ENCODE measurements around the gene STXBP1. TPM values are rescaled to one million over a fixed set of nuclear protein-coding genes. Genes with fewer than 3 reads are reported as not detected.

Gene STXBP1
- total and polyA plus RNA-seq, 9 of the 15 experiments (the other 6 are each of a cell fraction or from before 2014, with no cell fraction given) = 4.6 to 35.1 (median 9.7) TPM

DNA sequence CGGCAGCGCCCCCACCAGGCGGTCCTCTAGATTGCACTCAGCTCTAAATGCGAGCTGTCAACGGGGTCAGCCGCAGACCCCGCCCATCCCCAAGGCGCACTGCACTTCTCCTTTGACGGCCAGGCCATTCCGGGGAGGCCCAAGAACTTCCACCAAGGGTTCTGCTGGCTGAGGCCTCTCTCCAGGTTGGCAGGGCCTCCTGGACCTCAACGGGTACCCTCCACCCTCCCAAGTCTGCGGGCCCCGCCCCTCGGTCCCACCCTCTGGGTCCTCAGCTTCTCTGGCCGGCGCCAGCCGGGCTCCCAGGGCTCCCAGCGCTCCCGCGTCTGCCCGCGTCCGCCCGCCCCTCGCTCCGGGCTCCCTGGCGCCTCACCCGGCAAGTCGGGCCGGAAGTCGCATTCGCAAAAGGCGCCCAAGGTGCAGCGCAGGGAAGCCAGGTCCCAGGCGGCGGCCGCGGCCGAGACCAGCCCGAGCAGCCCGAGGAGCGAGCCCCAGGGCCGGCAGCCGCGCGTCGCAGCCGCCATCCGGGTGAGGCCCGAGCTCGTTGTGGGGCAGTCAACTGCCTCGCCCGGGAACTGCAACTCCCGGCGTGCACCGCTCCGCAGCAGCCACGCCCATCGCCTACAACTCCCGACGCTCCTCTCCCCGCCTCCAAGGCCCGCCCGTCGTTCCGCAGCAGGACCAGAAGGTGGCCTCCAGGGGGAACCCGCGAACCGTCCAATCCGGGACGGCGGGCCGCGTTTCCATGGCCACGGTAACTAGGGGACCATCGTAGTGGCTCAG is 122.9 kb downstream of the STXBP1 start, which contains the start of gene TOR2A (continued):
- TF ChIP-seq, protein P1, sequence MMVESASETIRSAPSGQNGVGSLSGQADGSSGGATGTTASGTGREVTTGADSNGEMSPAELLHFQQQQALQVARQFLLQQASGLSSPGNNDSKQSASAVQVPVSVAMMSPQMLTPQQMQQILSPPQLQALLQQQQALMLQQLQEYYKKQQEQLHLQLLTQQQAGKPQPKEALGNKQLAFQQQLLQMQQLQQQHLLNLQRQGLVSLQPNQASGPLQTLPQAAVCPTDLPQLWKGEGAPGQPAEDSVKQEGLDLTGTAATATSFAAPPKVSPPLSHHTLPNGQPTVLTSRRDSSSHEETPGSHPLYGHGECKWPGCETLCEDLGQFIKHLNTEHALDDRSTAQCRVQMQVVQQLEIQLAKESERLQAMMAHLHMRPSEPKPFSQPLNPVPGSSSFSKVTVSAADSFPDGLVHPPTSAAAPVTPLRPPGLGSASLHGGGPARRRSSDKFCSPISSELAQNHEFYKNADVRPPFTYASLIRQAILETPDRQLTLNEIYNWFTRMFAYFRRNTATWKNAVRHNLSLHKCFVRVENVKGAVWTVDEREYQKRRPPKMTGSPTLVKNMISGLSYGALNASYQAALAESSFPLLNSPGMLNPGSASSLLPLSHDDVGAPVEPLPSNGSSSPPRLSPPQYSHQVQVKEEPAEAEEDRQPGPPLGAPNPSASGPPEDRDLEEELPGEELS (CRISPR knock-in tag; IDR thresholded peaks at IDR 0.05; ENCODE audit: borderline replicate concordance) = 0 out of 2 replicates have a peak, but pooled peaks have one; percentile 35
- TF ChIP-seq SP2 (IDR thresholded peaks at IDR 0.05; ENCODE audit: extremely low read depth, low read depth, low read length, poor library complexity, severe bottlenecking) = no peak
- no peak for TF ChIP-seq ZNF785 (CRISPR knock-in tag; IDR thresholded peaks at IDR 0.05)
- TF ChIP-seq EP300 (IDR thresholded peaks at IDR 0.05; ENCODE audit: low read length) = no peak
- peak; percentile 91 for TF ChIP-seq SPI1 (IDR thresholded peaks at IDR 0.05; ENCODE audit: borderline replicate concordance, low read depth, low read length)
- no peak for TF ChIP-seq FOXA1 (IDR thresholded peaks at IDR 0.05; ENCODE audit: borderline replicate concordance)
- peak; percentile 79 to 87 for TF ChIP-seq SIX5 (IDR thresholded peaks at IDR 0.05; ENCODE audit: borderline replicate concordance in 1 of 2, insufficient read depth in 1 of 2, low read depth in 1 of 2, low read length in 2 of 2)
- no peak for TF ChIP-seq ZBTB8A (IDR thresholded peaks at IDR 0.05; ENCODE audit: partially characterized antibody)
- TF ChIP-seq TGIF2 (CRISPR knock-in tag; IDR thresholded peaks at IDR 0.05) = 0 out of 2 replicates have a peak, but pooled peaks have one; percentile 34
- TF ChIP-seq KDM5B (IDR thresholded peaks at IDR 0.05; ENCODE audit: insufficient replicate concordance, low read depth, low read length) = peak; percentile 92
- TF ChIP-seq, protein P2, sequence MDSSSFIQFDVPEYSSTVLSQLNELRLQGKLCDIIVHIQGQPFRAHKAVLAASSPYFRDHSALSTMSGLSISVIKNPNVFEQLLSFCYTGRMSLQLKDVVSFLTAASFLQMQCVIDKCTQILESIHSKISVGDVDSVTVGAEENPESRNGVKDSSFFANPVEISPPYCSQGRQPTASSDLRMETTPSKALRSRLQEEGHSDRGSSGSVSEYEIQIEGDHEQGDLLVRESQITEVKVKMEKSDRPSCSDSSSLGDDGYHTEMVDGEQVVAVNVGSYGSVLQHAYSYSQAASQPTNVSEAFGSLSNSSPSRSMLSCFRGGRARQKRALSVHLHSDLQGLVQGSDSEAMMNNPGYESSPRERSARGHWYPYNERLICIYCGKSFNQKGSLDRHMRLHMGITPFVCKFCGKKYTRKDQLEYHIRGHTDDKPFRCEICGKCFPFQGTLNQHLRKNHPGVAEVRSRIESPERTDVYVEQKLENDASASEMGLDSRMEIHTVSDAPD (CRISPR knock-in tag; IDR thresholded peaks at IDR 0.05) = no peak
- TF ChIP-seq, protein P3, sequence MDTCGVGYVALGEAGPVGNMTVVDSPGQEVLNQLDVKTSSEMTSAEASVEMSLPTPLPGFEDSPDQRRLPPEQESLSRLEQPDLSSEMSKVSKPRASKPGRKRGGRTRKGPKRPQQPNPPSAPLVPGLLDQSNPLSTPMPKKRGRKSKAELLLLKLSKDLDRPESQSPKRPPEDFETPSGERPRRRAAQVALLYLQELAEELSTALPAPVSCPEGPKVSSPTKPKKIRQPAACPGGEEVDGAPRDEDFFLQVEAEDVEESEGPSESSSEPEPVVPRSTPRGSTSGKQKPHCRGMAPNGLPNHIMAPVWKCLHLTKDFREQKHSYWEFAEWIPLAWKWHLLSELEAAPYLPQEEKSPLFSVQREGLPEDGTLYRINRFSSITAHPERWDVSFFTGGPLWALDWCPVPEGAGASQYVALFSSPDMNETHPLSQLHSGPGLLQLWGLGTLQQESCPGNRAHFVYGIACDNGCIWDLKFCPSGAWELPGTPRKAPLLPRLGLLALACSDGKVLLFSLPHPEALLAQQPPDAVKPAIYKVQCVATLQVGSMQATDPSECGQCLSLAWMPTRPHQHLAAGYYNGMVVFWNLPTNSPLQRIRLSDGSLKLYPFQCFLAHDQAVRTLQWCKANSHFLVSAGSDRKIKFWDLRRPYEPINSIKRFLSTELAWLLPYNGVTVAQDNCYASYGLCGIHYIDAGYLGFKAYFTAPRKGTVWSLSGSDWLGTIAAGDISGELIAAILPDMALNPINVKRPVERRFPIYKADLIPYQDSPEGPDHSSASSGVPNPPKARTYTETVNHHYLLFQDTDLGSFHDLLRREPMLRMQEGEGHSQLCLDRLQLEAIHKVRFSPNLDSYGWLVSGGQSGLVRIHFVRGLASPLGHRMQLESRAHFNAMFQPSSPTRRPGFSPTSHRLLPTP (IDR thresholded peaks at IDR 0.05; ENCODE audit: borderline replicate concordance, extremely low read depth, insufficient read length) = no peak
- TF ChIP-seq, protein P4, sequence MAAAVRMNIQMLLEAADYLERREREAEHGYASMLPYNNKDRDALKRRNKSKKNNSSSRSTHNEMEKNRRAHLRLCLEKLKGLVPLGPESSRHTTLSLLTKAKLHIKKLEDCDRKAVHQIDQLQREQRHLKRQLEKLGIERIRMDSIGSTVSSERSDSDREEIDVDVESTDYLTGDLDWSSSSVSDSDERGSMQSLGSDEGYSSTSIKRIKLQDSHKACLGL (CRISPR knock-in tag; IDR thresholded peaks at IDR 0.05; ENCODE audit: borderline replicate concordance, poor library complexity, severe bottlenecking) = no peak
- no peak for TF ChIP-seq ZNF79 (CRISPR knock-in tag; IDR thresholded peaks at IDR 0.05; ENCODE audit: low read depth)
- TF ChIP-seq SRF (CRISPR knock-in tag; IDR thresholded peaks at IDR 0.05) = 0 out of 4 replicates have a peak, but pooled peaks of 1 of the 2 experiments have one; percentile 34
- no peak for TF ChIP-seq CREBBP (IDR thresholded peaks at IDR 0.05; ENCODE audit: low read depth, low read length)
- no peak; the same call in 1 of the 2 replicates for TF ChIP-seq KLF1 (tag; IDR thresholded peaks at IDR 0.05)
- no peak for TF ChIP-seq ZNF174 (CRISPR knock-in tag; IDR thresholded peaks at IDR 0.05)

Data from K562 (cell line).